HEK293 (cell line): ENCODE data around the gene DNAJB1.

ENCODE experiments used
- CTCF ChIA-PET: fragments of 350-600 bp; formaldehyde crosslinking; extraction: SDS; loops from one replicate; lab custom pipeline; 2021; ENCODE audit warnings: antibody characterized with exemption; lab: Yijun Ruan, JAX
- POLR2A ChIA-PET: fragments of 300-600 bp; formaldehyde crosslinking; extraction: SDS; loops from one replicate; lab custom pipeline; 2020; ENCODE audit warnings: antibody characterized with exemption, inconsistent platforms; lab: Yijun Ruan, JAX
- H3K27ac ChIP-seq: fragments of 200-500 bp; sonication (Bioruptor generic); 2 replicates; pipeline ENCODE4 v1.5.1; 2014; ENCODE audit warnings: low read depth, low read length, control low read depth, inconsistent platforms; ENCODE audit errors: extremely low read depth
- H3K36me3 ChIP-seq, 2 experiments: fragments of 200-500 bp in 1 of 2; sonication (Bioruptor generic) in 1 of 2; 1 replicate in 1 of 2; 2 replicates in 1 of 2; pipeline ENCODE4 v1.5.1; 2014 to 2017; ENCODE audit warnings: inconsistent platforms in 2 of 2, low read length in 2 of 2; ENCODE audit not compliant: control insufficient read depth in 2 of 2, insufficient read depth in 1 of 2
- H3K4me1 ChIP-seq: fragments of 200-500 bp; sonication (Bioruptor generic); 2 replicates; pipeline ENCODE4 v1.5.1; 2014; ENCODE audit warnings: mild to moderate bottlenecking, low read length, inconsistent platforms; ENCODE audit not compliant: control insufficient read depth, insufficient read depth
- H3K4me3 ChIP-seq: 2 replicates; pipeline ENCODE4 v1.5.1; 2011; ENCODE audit warnings: low read depth, mild to moderate bottlenecking, control low read depth, low read length, moderate library complexity
- H3K9me3 ChIP-seq: fragments of 200-500 bp; sonication (Bioruptor generic); 2 replicates; pipeline ENCODE4 v1.5.1; 2014; ENCODE audit warnings: low read depth, low read length, inconsistent platforms; ENCODE audit not compliant: control insufficient read depth, insufficient read depth
- CTCF ChIP-seq: fragments of 450-650 bp; formaldehyde crosslinking; IDR thresholded peaks from 2 replicates; pipeline ENCODE4 v1.5.1; 2016; ENCODE audit warnings: missing biosample characterization, missing genetic modification characterization
- OVOL3 ChIP-seq: fragments of 450-650 bp; formaldehyde crosslinking; IDR thresholded peaks from 2 replicates; pipeline ENCODE4 v1.5.1; 2016; ENCODE audit warnings: missing biosample characterization, missing genetic modification characterization
- PATZ1 ChIP-seq: fragments of 450-650 bp; formaldehyde crosslinking; IDR thresholded peaks from 2 replicates; pipeline ENCODE4 v1.5.1; 2016; ENCODE audit warnings: missing biosample characterization, missing genetic modification characterization
- SETDB1 ChIP-seq: IDR thresholded peaks from one replicate; pipeline ENCODE4 v1.6.1; 2017; ENCODE audit warnings: mild to moderate bottlenecking, low read length, moderate library complexity, mixed read lengths; ENCODE audit not compliant: insufficient read length
- YY2 ChIP-seq: fragments of 450-650 bp; formaldehyde crosslinking; IDR thresholded peaks from 2 replicates; pipeline ENCODE4 v1.5.1; 2016; ENCODE audit warnings: missing biosample characterization, missing genetic modification characterization
- ZBTB21 ChIP-seq: fragments of 450-650 bp; formaldehyde crosslinking; IDR thresholded peaks from 2 replicates; pipeline ENCODE4 v1.5.1; 2017; ENCODE audit warnings: missing biosample characterization, missing genetic modification characterization
- ZNF112 ChIP-seq: fragments of 450-650 bp; formaldehyde crosslinking; IDR thresholded peaks from 2 replicates; pipeline ENCODE4 v1.5.0; 2017; ENCODE audit warnings: missing biosample characterization, missing genetic modification characterization
- ZNF148 ChIP-seq: fragments of 450-650 bp; formaldehyde crosslinking; IDR thresholded peaks from 2 replicates; pipeline ENCODE4 v1.5.0; 2017; ENCODE audit warnings: missing biosample characterization, missing genetic modification characterization, borderline replicate concordance
- ZNF157 ChIP-seq: fragments of 450-650 bp; formaldehyde crosslinking; IDR thresholded peaks from 2 replicates; pipeline ENCODE4 v1.5.1; 2016; ENCODE audit warnings: missing biosample characterization, missing genetic modification characterization
- ZNF175 ChIP-seq: fragments of 450-650 bp; formaldehyde crosslinking; IDR thresholded peaks from 2 replicates; pipeline ENCODE4 v1.5.1; 2016; ENCODE audit warnings: missing biosample characterization, missing genetic modification characterization
- ZNF223 ChIP-seq: fragments of 450-650 bp; formaldehyde crosslinking; IDR thresholded peaks from 2 replicates; pipeline ENCODE4 v1.5.1; 2016; ENCODE audit warnings: missing biosample characterization, missing genetic modification characterization
- ZNF335 ChIP-seq: fragments of 450-650 bp; formaldehyde crosslinking; conservative IDR thresholded peaks from 2 replicates; pipeline ENCODE4 v1.5.1; 2016; ENCODE audit warnings: missing biosample characterization, missing genetic modification characterization
- ZNF354C ChIP-seq: fragments of 450-650 bp; formaldehyde crosslinking; IDR thresholded peaks from 2 replicates; pipeline ENCODE4 v1.5.1; 2016; ENCODE audit warnings: missing biosample characterization, missing genetic modification characterization, low read depth, borderline replicate concordance
- ZNF404 ChIP-seq: fragments of 450-650 bp; formaldehyde crosslinking; IDR thresholded peaks from 2 replicates; pipeline ENCODE4 v1.5.1; 2017; ENCODE audit warnings: missing biosample characterization, missing genetic modification characterization
- ZNF501 ChIP-seq: fragments of 450-650 bp; formaldehyde crosslinking; IDR thresholded peaks from 2 replicates; pipeline ENCODE4 v1.5.1; 2016; ENCODE audit warnings: missing biosample characterization, missing genetic modification characterization
- ZNF514 ChIP-seq: fragments of 450-650 bp; formaldehyde crosslinking; IDR thresholded peaks from 2 replicates; pipeline ENCODE4 v1.5.1; 2016; ENCODE audit warnings: missing biosample characterization, missing genetic modification characterization
- ZNF530 ChIP-seq: fragments of 450-650 bp; formaldehyde crosslinking; IDR thresholded peaks from 2 replicates; pipeline ENCODE4 v1.5.1; 2016; ENCODE audit warnings: low read depth, missing biosample characterization, missing genetic modification characterization
- ZNF549 ChIP-seq: fragments of 450-650 bp; IDR thresholded peaks from 2 replicates; pipeline ENCODE4 v1.5.1; 2018; ENCODE audit warnings: missing biosample characterization, missing genetic modification characterization, mild to moderate bottlenecking, inconsistent platforms, moderate library complexity
- ZNF610 ChIP-seq: fragments of 450-650 bp; formaldehyde crosslinking; IDR thresholded peaks from 2 replicates; pipeline ENCODE4 v1.5.1; 2016; ENCODE audit warnings: missing biosample characterization, missing genetic modification characterization, borderline replicate concordance
- ZNF623 ChIP-seq: fragments of 450-650 bp; formaldehyde crosslinking; IDR thresholded peaks from 2 replicates; pipeline ENCODE4 v1.5.1; 2016; ENCODE audit warnings: missing biosample characterization, missing genetic modification characterization
- ZNF692 ChIP-seq: fragments of 450-650 bp; formaldehyde crosslinking; IDR thresholded peaks from 2 replicates; pipeline ENCODE4 v1.5.1; 2016; ENCODE audit warnings: missing biosample characterization, missing genetic modification characterization
- ZNF776 ChIP-seq: fragments of 450-650 bp; formaldehyde crosslinking; IDR thresholded peaks from 2 replicates; pipeline ENCODE4 v1.5.0; 2017; ENCODE audit warnings: missing biosample characterization, missing genetic modification characterization, borderline replicate concordance
- ZSCAN16 ChIP-seq: fragments of 450-650 bp; formaldehyde crosslinking; IDR thresholded peaks from 2 replicates; pipeline ENCODE4 v1.5.1; 2016; ENCODE audit warnings: missing biosample characterization, missing genetic modification characterization

DNAJB1 gene

GRCh38 chr19:14515501-14516047 lies 2.6 kb downstream of the DNAJB1 start:
- CTCF ChIA-PET = interaction anchor here (0.7 to 1.1 kb wide), 2 partner anchors 18 to 30 kb away, joined by 3 read pairs; no protein-coding TSS in a partner anchor
- POLR2A ChIA-PET = interaction anchor here (1.6 to 1.7 kb wide), 2 partner anchors 9 to 12 kb away, joined by 3 to 5 read pairs; no protein-coding TSS in a partner anchor

GRCh38 chr19:14514215-14514863 lies 3.9 kb downstream of the DNAJB1 start:
- no peaks in the 10 kb centered on the region; the same call in 1 of the 2 replicates for H3K4me1 ChIP-seq
- ChIA-PET CTCF (interaction anchor here (0.6 to 1.2 kb wide), 4 partner anchors 33 to 46 kb away, joined by 3 to 4 read pairs (median 3); no protein-coding TSS in a partner anchor), POLR2A (interaction anchor here (0.6 to 1.1 kb wide), 3 partner anchors 18 to 877 kb away, joined by 3 to 5 read pairs (median 4); no protein-coding TSS in a partner anchor)
- peaks cover 3 to 39% of the 10 kb centered on the region in 2 experiments; a peak in 1 of 3 replicates for H3K36me3 ChIP-seq
- no peak overlapping the region for H3K4me3 ChIP-seq
- H3K27ac ChIP-seq = no peak overlapping the region
- H3K9me3 ChIP-seq = no peaks in the 10 kb centered on the region
- TF ChIP-seq ZNF354C (tag by site-specific recombination) (no peak), YY2 (tag by site-specific recombination) (no peak), ZBTB21 (tag by site-specific recombination) (no peak), ZNF692 (tag by site-specific recombination) (no peak), ZNF776 (tag by site-specific recombination) (no peak), ZNF335 (tag by site-specific recombination) (no peak), ZNF610 (no peak), ZNF514 (tag by site-specific recombination) (no peak)

More at GRCh38 chr19:14515501-14516047, 2.6 kb downstream of the DNAJB1 start:
- H3K4me3 ChIP-seq = no peak overlapping the region; the same call in 1 of the 2 replicates
- H3K4me1 ChIP-seq = no peaks in the 10 kb centered on the region; the same call in 1 of the 2 replicates
- peaks cover 3 to 39% of the 10 kb centered on the region in 2 experiments; a peak in 1 of 3 replicates for H3K36me3 ChIP-seq
- no peaks in the 10 kb centered on the region for H3K9me3 ChIP-seq
- H3K27ac ChIP-seq = peak overlapping the region; percentile 20; the same call in 1 of the 2 replicates
- no peak for TF ChIP-seq ZNF404 (tag by site-specific recombination)
- TF ChIP-seq SETDB1 = no peak
- no peak for TF ChIP-seq ZNF223
- no peak for TF ChIP-seq CTCF (tag by site-specific recombination)
- TF ChIP-seq ZNF157 (tag by site-specific recombination) = no peak
- TF ChIP-seq ZNF112 (tag by site-specific recombination) = no peak
- no peak for TF ChIP-seq ZNF148
- TF ChIP-seq ZNF549 (tag by site-specific recombination) = no peak
- no peak for TF ChIP-seq ZNF530 (tag by site-specific recombination)
- TF ChIP-seq PATZ1 (tag by site-specific recombination) = no peak
- TF ChIP-seq OVOL3 (tag by site-specific recombination) = no peak
- no peak for TF ChIP-seq ZNF501
- TF ChIP-seq ZNF514 (tag by site-specific recombination) = no peak
- TF ChIP-seq ZSCAN16 (tag by site-specific recombination) = no peak
- TF ChIP-seq ZNF175 (tag by site-specific recombination) = no peak
- no peak for TF ChIP-seq ZNF623 (tag by site-specific recombination)
